ENCODE results near the gene FGF4.

The FGF4 gene

GRCh38 chr11:69775163-69775755, at the start of gene FGF4:
TSS of gene FGF4 (minus strand) at chr11:69775341. CDS start at chr11:69775084, 257 bp downstream.
- no peak for DNase-seq
- in situ Hi-C loops (cut with HindIII; ENCODE audit: low pct_ligation_motif_present, low pct_unique_long_range_greater_than_20kb, low sequenced_read_pairs): no loop called here

- in situ Hi-C loops (cut with HindIII; ENCODE audit: low pct_ligation_motif_present, low pct_unique_long_range_greater_than_20kb, low sequenced_read_pairs): no loop called here
- DNase-seq: no peak
Observed at GRCh38 chr11:69823641-69824265, 48.6 kb upstream of the FGF4 start.

- DNase-seq: no peak
- in situ Hi-C loops (cut with HindIII; ENCODE audit: low pct_ligation_motif_present, low pct_unique_long_range_greater_than_20kb, low sequenced_read_pairs): no loop called here
Observed at GRCh38 chr11:69822676-69823494, 47.7 kb upstream of the FGF4 start.

- DNase-seq: no peak
- in situ Hi-C loops (cut with HindIII; ENCODE audit: low pct_ligation_motif_present, low pct_unique_long_range_greater_than_20kb, low sequenced_read_pairs): no loop called here
Observed at GRCh38 chr11:69821511-69822040, 46.4 kb upstream of the FGF4 start.

GRCh38 chr11:69820441-69820840, 45.3 kb upstream of the FGF4 start:
- DNase-seq: no peak
- in situ Hi-C loops (cut with HindIII; ENCODE audit: low pct_ligation_motif_present, low pct_unique_long_range_greater_than_20kb, low sequenced_read_pairs): no loop called here

- in situ Hi-C loops (cut with HindIII; ENCODE audit: low pct_ligation_motif_present, low pct_unique_long_range_greater_than_20kb, low sequenced_read_pairs): no loop called here
- no peak for DNase-seq
Observed at GRCh38 chr11:69819541-69820070, 44.5 kb upstream of the FGF4 start.

- in situ Hi-C loops (cut with HindIII; ENCODE audit: low pct_ligation_motif_present, low pct_unique_long_range_greater_than_20kb, low sequenced_read_pairs): no loop called here
- no peak for DNase-seq
Observed at GRCh38 chr11:69818603-69819441, 43.7 kb upstream of the FGF4 start, which contains the start of gene FGF3. TSS of gene FGF3 (minus strand) at chr11:69819416. CDS start at chr11:69818933, 483 bp downstream.

GRCh38 chr11:69818231-69818602, 43.1 kb upstream of the FGF4 start:
- DNase-seq: no peak
- in situ Hi-C loops (cut with HindIII; ENCODE audit: low pct_ligation_motif_present, low pct_unique_long_range_greater_than_20kb, low sequenced_read_pairs): no loop called here

GRCh38 chr11:69817265-69818230, 42.4 kb upstream of the FGF4 start:
- DNase-seq: no peak
- in situ Hi-C loops (cut with HindIII; ENCODE audit: low pct_ligation_motif_present, low pct_unique_long_range_greater_than_20kb, low sequenced_read_pairs): no loop called here

GRCh38 chr11:69816671-69817070, 41.5 kb upstream of the FGF4 start:
- in situ Hi-C loops (cut with HindIII; ENCODE audit: low pct_ligation_motif_present, low pct_unique_long_range_greater_than_20kb, low sequenced_read_pairs): no loop called here

GRCh38 chr11:69815973-69816372, 40.8 kb upstream of the FGF4 start:
- DNase-seq: no peak
- in situ Hi-C loops (cut with HindIII; ENCODE audit: low pct_ligation_motif_present, low pct_unique_long_range_greater_than_20kb, low sequenced_read_pairs): no loop called here

More at GRCh38 chr11:69816671-69817070, 41.5 kb upstream of the FGF4 start:
- no peak for DNase-seq

GRCh38 chr11:69814902-69815301, 39.8 kb upstream of the FGF4 start:
- in situ Hi-C loops (cut with HindIII; ENCODE audit: low pct_ligation_motif_present, low pct_unique_long_range_greater_than_20kb, low sequenced_read_pairs): no loop called here
- DNase-seq: no peak

GRCh38 chr11:69814411-69814810, 39.3 kb upstream of the FGF4 start:
- no peak for DNase-seq
- in situ Hi-C loops (cut with HindIII; ENCODE audit: low pct_ligation_motif_present, low pct_unique_long_range_greater_than_20kb, low sequenced_read_pairs): no loop called here

- in situ Hi-C loops (cut with HindIII; ENCODE audit: low pct_ligation_motif_present, low pct_unique_long_range_greater_than_20kb, low sequenced_read_pairs): no loop called here
- no peak for DNase-seq
Observed at GRCh38 chr11:69813839-69814238, 38.7 kb upstream of the FGF4 start.

- no peak for DNase-seq
- in situ Hi-C loops (cut with HindIII; ENCODE audit: low pct_ligation_motif_present, low pct_unique_long_range_greater_than_20kb, low sequenced_read_pairs): no loop called here
Observed at GRCh38 chr11:69812946-69813345, 37.8 kb upstream of the FGF4 start.

- DNase-seq: no peak
- in situ Hi-C loops (cut with HindIII; ENCODE audit: low pct_ligation_motif_present, low pct_unique_long_range_greater_than_20kb, low sequenced_read_pairs): no loop called here
Observed at GRCh38 chr11:69812256-69812655, 37.1 kb upstream of the FGF4 start.

GRCh38 chr11:69811431-69811830, 36.3 kb upstream of the FGF4 start:
- no peak for DNase-seq
- in situ Hi-C loops (cut with HindIII; ENCODE audit: low pct_ligation_motif_present, low pct_unique_long_range_greater_than_20kb, low sequenced_read_pairs): no loop called here
